Heart left ventricle (tissue), 16 donors: Measurements from ENCODE around the gene NYAP2. TPM values are rescaled to one million over a fixed set of nuclear protein-coding genes. Genes with fewer than 3 reads are reported as not detected.

Experiments used
- ATAC-seq, 4 donors: fragments of 200-7000 bp; cut with Tn5 transposase; one replicate each; pipeline ENCODE4 v1.9.1; 2020 to 2022; ENCODE audit warnings: moderate library complexity in 4 of 4, mild to moderate bottlenecking in 3 of 4, moderate number of reproducible peaks in 1 of 4
- DNase-seq, 5 donors: peaks; one replicate each; pipeline ENCODE4 v3.0.0-alpha.2; 2020
- H3K27ac ChIP-seq, 12 donors: fragments of 200-600 bp; sonication (generic) in 4 of 12; one replicate each; pipeline versions ENCODE4 v1.5.0 to v1.8.0; 2016 to 2022; ENCODE audit warnings: mild to moderate bottlenecking in 2 of 12
- H3K27me3 ChIP-seq, 9 donors: fragments of 200-600 bp; sonication (generic) in 2 of 9; one replicate each; pipeline versions ENCODE4 v1.5.1 to v1.8.0; 2016 to 2022; ENCODE audit warnings: mild to moderate bottlenecking in 3 of 9
- H3K36me3 ChIP-seq, 9 donors: fragments of 200-600 bp; sonication (generic) in 2 of 9; one replicate each; pipeline versions ENCODE4 v1.5.0 to v1.8.0; 2018 to 2022; ENCODE audit warnings: mild to moderate bottlenecking in 2 of 9
- H3K4me1 ChIP-seq, 12 donors: fragments of 200-600 bp; sonication (generic) in 4 of 12; one replicate each; pipeline versions ENCODE4 v1.5.0 to v1.8.0; 2016 to 2022; ENCODE audit warnings: mild to moderate bottlenecking in 3 of 12
- H3K4me3 ChIP-seq, 12 donors: fragments of 200-600 bp; sonication (generic) in 4 of 12; one replicate each; pipeline versions ENCODE4 v1.5.0 to v1.8.0; 2017 to 2022; ENCODE audit warnings: mild to moderate bottlenecking in 9 of 12, moderate library complexity in 4 of 12
- H3K9me3 ChIP-seq, 12 donors: fragments of 200-600 bp; sonication (generic) in 4 of 12; one replicate each; pipeline versions ENCODE4 v1.5.0 to v1.8.0; 2016 to 2022; ENCODE audit warnings: mild to moderate bottlenecking in 1 of 12
- CTCF ChIP-seq, 12 donors: fragments of 200-600 bp; sonication (generic) in 4 of 12; IDR thresholded peaks; one replicate each; pipeline versions ENCODE4 v1.5.0 to v1.8.0; 2018 to 2022; ENCODE audit warnings: antibody characterized with exemption in 12 of 12, mild to moderate bottlenecking in 5 of 12
- POLR2A ChIP-seq, 2 donors: fragments of 450-650 bp; IDR thresholded peaks; one replicate each; pipeline ENCODE4 v1.6.1; 2017; ENCODE audit warnings: antibody characterized with exemption in 2 of 2, mild to moderate bottlenecking in 2 of 2, moderate library complexity in 2 of 2
- WGBS, 4 donors: extraction: QIAGEN DNeasy Blood & Tissue Kit in 2 of 4; methylation state at CpG; one replicate each; pipeline versions ENCODE4 v1.1.5 to v1.1.7; 2013 to 2018; 5-methylcytosine and 5-hydroxymethylcytosine counted together
- intact Hi-C, 10 donors: fragments of 100-400 bp; cut with DNase I; formaldehyde crosslinking; loops; one replicate each; pipeline versions ENCODE4 v1.11.1 to v1.14.2; 2022
- polyA plus RNA-seq, 2 donors: library from polyadenylated mRNA; stranded (reverse); fragments of 200-250 nt; gene quantifications; one replicate each; pipeline ENCODE4 v1.2.3, GENCODE V29; 2013
- total RNA-seq, 9 donors: library from RNA; depleted of rRNA in 2 of 9; stranded (reverse); fragments of >200 nt in 2 of 9; fragmentation: NEBNext Ultra II Directional in 3 of 9; extraction: Animal tissue kit (Norgen Biotek cat#: 25700) in 3 of 9; gene quantifications; one replicate each; pipeline versions ENCODE4 v1.1.0 to v1.2.4, GENCODE V29; 2016 to 2023
- donor health status: ischemic (EF 13 %, LVEDD 7.1; RV severe dilation, severe dysfunction).
- donor health status: healthy with polysubstance abuse.
- donor health status: DM: no; HTN: yes; CAD: no.
- donor health status: DM: no; HTN: no; CAD: no.
- donor health status: ischemic (EF 25% LVEDD 6.9; RV normal size, moderate dysfunction).
- donor health status: ischemic (EF 25% LVEDD 5.7; RV mildly dilated, moderate dysfunction).
- donor health status: healthy.
- donor health status: DM: yes; HTN: yes; CAD: no.
- donor health status: ischemic (EF 35%, LVEDD 5.7; RV mildly dilated, moderate dysfunction).
- donor health status: nonischemic (EF 11% LVEDD 7.7; RV severe dilation, severe dysfunction).
- donor health status: DM: yes; HTN: yes; CAD: no.
- donor health status: PGD.
- donor health status: ischemic (EF 29% LVEDD 5.4; RV normal size, mild dysfunction).
- donor health status: nonischemic (EF 23%, LVEDD 6.1; RV moderate dilation, normal function).

The NYAP2 gene
- total and polyA plus RNA-seq, 11 donors = not detected

- ATAC-seq = no peak
- intact Hi-C loops = no loop called here
- 33 to 52% (median 48%) methylated on average over 1 of the region's 1 CpG for WGBS, 4 donors
Measured at GRCh38 chr2:225559072-225559415, 159.5 kb downstream of the NYAP2 start.

GRCh38 chr2:225566798-225567197, 167.3 kb downstream of the NYAP2 start:
- ATAC-seq = no peak
- no peak for TF ChIP-seq CTCF (IDR thresholded peaks at IDR 0.05)
- no peak for TF ChIP-seq POLR2A (IDR thresholded peaks at IDR 0.05)
- intact Hi-C loops = no loop called here
- Histone ChIP-seq H3K27me3 (peaks cover 0 to 4% (median 0%) of the 10 kb centered on the region in 9 donors), H3K4me1 (no peaks in the 10 kb centered on the region), H3K27ac (no peak overlapping the region), H3K36me3 (no peaks in the 10 kb centered on the region), H3K9me3 (no peaks in the 10 kb centered on the region), H3K4me3 (no peak overlapping the region)
- DNase-seq = no peak
- 60 to 74% (median 70%) methylated on average over 4 of the region's 4 CpGs for WGBS, 4 donors

More at GRCh38 chr2:225559072-225559415, 159.5 kb downstream of the NYAP2 start:
- no peaks in the 10 kb centered on the region for H3K9me3 ChIP-seq
- H3K27me3 ChIP-seq = peaks cover 0 to 7% (median 0%) of the 10 kb centered on the region in 9 donors
- DNase-seq = no peak
- no peaks in the 10 kb centered on the region for H3K36me3 ChIP-seq
- H3K4me3 ChIP-seq = no peak overlapping the region
- H3K27ac ChIP-seq = no peak overlapping the region
- no peaks in the 10 kb centered on the region for H3K4me1 ChIP-seq
- TF ChIP-seq POLR2A (IDR thresholded peaks at IDR 0.05) (no peak), CTCF (IDR thresholded peaks at IDR 0.05) (no peak)

GRCh38 chr2:225569995-225570394, 170.5 kb downstream of the NYAP2 start:
- ATAC-seq (no peak), DNase-seq (no peak)
- H3K27me3 ChIP-seq = no peaks in the 10 kb centered on the region
- no peaks in the 10 kb centered on the region for H3K36me3 ChIP-seq
- no peak overlapping the region for H3K4me3 ChIP-seq
- TF ChIP-seq POLR2A (IDR thresholded peaks at IDR 0.05) = no peak
- TF ChIP-seq CTCF (IDR thresholded peaks at IDR 0.05) = no peak
- no peak overlapping the region for H3K27ac ChIP-seq
- peaks cover 0 to under 1% (median 0%) of the 10 kb centered on the region in 12 donors for H3K9me3 ChIP-seq
- intact Hi-C loops = no loop called here
- no peaks in the 10 kb centered on the region for H3K4me1 ChIP-seq

GRCh38 chr2:225573603-225574002, 174.1 kb downstream of the NYAP2 start:
- H3K4me3 ChIP-seq = no peak overlapping the region
- H3K36me3 ChIP-seq = no peaks in the 10 kb centered on the region
- 54 to 65% (median 62%) methylated on average over 3 of the region's 3 CpGs for WGBS, 4 donors
- no peaks in the 10 kb centered on the region for H3K4me1 ChIP-seq
- ATAC-seq (no peak), DNase-seq (no peak)
- TF ChIP-seq POLR2A (IDR thresholded peaks at IDR 0.05) = no peak
- no peak for TF ChIP-seq CTCF (IDR thresholded peaks at IDR 0.05)
- H3K9me3 ChIP-seq = peaks cover 0 to 7% (median 0%) of the 10 kb centered on the region in 12 donors
- intact Hi-C loops = no loop called here
- no peaks in the 10 kb centered on the region for H3K27me3 ChIP-seq
- no peak overlapping the region for H3K27ac ChIP-seq
